CD4-positive, alpha-beta T cell (primary cell): ENCODE data around the gene DYNLL2. TPM values are rescaled to one million over a fixed set of nuclear protein-coding genes. Genes with fewer than 3 reads are reported as not detected.
A peak's percentile ranks its signal among the peaks of the same experiment; 100 is the strongest.

Experiments used
- ATAC-seq: fragments of 200-7000 bp; cut with Tn5 transposase; one replicate; pipeline ENCODE4 v1.10.0; 2022; ENCODE audit warnings: mild to moderate bottlenecking; ENCODE audit not compliant: poor library complexity
- CTCF ChIA-PET: fragments of 350-600 bp; sonication (Branson Sonifier 250); formaldehyde crosslinking; loops from one replicate; lab custom pipeline; 2021; ENCODE audit warnings: antibody characterized with exemption, inconsistent platforms; lab: Charles Lee
- POLR2A ChIA-PET: fragments of 350-600 bp; sonication (Branson Sonifier 250); formaldehyde crosslinking; loops from one replicate; lab custom pipeline; 2021; ENCODE audit warnings: antibody characterized with exemption, inconsistent platforms; lab: Charles Lee
- DNase-seq, 14 experiments: peaks; one replicate each; pipeline ENCODE4 v3.0.0-alpha.2; 2013 to 2020; ENCODE audit warnings: mixed read lengths in 2 of 14
- H3K27ac ChIP-seq, 2 donors: one replicate each; pipeline versions ENCODE4 v1.5.1 to v1.7.0; 2013; ENCODE audit warnings: low read length in 2 of 2, low read depth in 1 of 2, mild to moderate bottlenecking in 1 of 2
- H3K27me3 ChIP-seq, 2 experiments: 1 replicate in 1 of 2; 2 replicates in 1 of 2; pipeline versions ENCODE4 v1.6.1 to v1.7.0; 2013; ENCODE audit warnings: low read length in 2 of 2, control low read depth in 1 of 2, mild to moderate bottlenecking in 1 of 2, moderate library complexity in 1 of 2; ENCODE audit not compliant: insufficient read depth in 2 of 2, control insufficient read depth in 1 of 2
- H3K36me3 ChIP-seq: one replicate; pipeline ENCODE4 v1.6.1; 2013; ENCODE audit warnings: low read length, control low read depth; ENCODE audit not compliant: insufficient read depth
- H3K4me1 ChIP-seq: one replicate; pipeline ENCODE4 v1.6.1; 2013; ENCODE audit warnings: low read length, control low read depth; ENCODE audit not compliant: insufficient read depth
- H3K4me3 ChIP-seq: one replicate; pipeline ENCODE4 v1.5.1; 2013; ENCODE audit warnings: mild to moderate bottlenecking, low read length, moderate library complexity
- H3K9me3 ChIP-seq, 2 experiments: 1 replicate in 1 of 2; 2 replicates in 1 of 2; pipeline versions ENCODE4 v1.6.1 to v1.7.0; 2013; ENCODE audit warnings: low read length in 2 of 2, mild to moderate bottlenecking in 2 of 2, control low read depth in 1 of 2, moderate library complexity in 1 of 2; ENCODE audit not compliant: control insufficient read depth in 1 of 2, insufficient read depth in 1 of 2
- H3K27ac Mint-ChIP-seq: one replicate; pipeline ENCODE4 v1.8.0; 2020; ENCODE audit warnings: mixed read lengths
- H3K27me3 Mint-ChIP-seq: one replicate; pipeline ENCODE4 v1.8.0; 2021; ENCODE audit warnings: mixed read lengths
- H3K36me3 Mint-ChIP-seq: one replicate; pipeline ENCODE4 v1.8.0; 2021; ENCODE audit warnings: low read depth, mixed read lengths
- H3K4me1 Mint-ChIP-seq: one replicate; pipeline ENCODE4 v1.8.0; 2021; ENCODE audit warnings: low read depth, mixed read lengths
- H3K4me3 Mint-ChIP-seq: one replicate; pipeline ENCODE4 v1.8.0; 2020; ENCODE audit warnings: mild to moderate bottlenecking, mixed read lengths
- H3K9me3 Mint-ChIP-seq: one replicate; pipeline ENCODE4 v1.8.0; 2020; ENCODE audit warnings: mixed read lengths
- CTCF ChIP-seq: fragments of 200-600 bp; IDR thresholded peaks from one replicate; pipeline ENCODE4 v1.8.0; 2022; ENCODE audit warnings: antibody characterized with exemption, mild to moderate bottlenecking
- intact Hi-C, 2 experiments: fragments of 100-400 bp; cut with DNase I in 1 of 2; cut with micrococcal nuclease in 1 of 2; formaldehyde crosslinking; loops; one replicate each; pipeline versions ENCODE4 v1.15.1 to v1.9.0; 2023 to 2025; cut with DNase I, micrococcal nuclease
- polyA plus RNA-seq, 2 donors: library from polyadenylated mRNA; unstranded; fragments of 120-200 nt; gene quantifications; one replicate each; pipeline ENCODE4 v1.2.1, GENCODE V29; 2013
- total RNA-seq, 174 experiments: library from RNA in 2 of 174; stranded (reverse) in 2 of 174; gene quantifications; one replicate each; pipeline ENCODE4 v1.2.3 and lab custom pipeline; 2021 to 2026

DYNLL2 gene
- total RNA-seq (10 to 100 TPM; 30.9 to 32.2 TPM), total RNA-seq (lab: John Stamatoyannopoulos, UW) (48.1 to 210 (median 143) reads per million in 172 experiments)
- 44.5 TPM for polyA plus RNA-seq (2013, experiment 1 of 2)
- polyA plus RNA-seq (2013, experiment 2 of 2), result 45.6 TPM

GRCh38 chr17:58082870-58083490, at the start of gene DYNLL2:
DYNLL2 (plus strand) TSS chr17:58083419; CDS start chr17:58087091, 3,672 bp downstream.
- intact Hi-C loops, result loop anchor here in 1 of 2 experiments (1.0 to 5.0 kb wide), 4 partner anchors 76 to 996 kb away; partner anchors contain the start of genes AKAP1, MTMR4, SRSF1 and VEZF1
- CTCF ChIA-PET, result interaction anchor here (1.5 kb wide), 1 partner anchor 75 kb away, joined by 5 read pairs; the partner anchor contains the start of gene SRSF1

GRCh38 chr17:58039975-58040374, 43.2 kb upstream of the DYNLL2 start:
- H3K9me3 Mint-ChIP-seq, result no peaks in the 10 kb centered on the region
- H3K27ac Mint-ChIP-seq, result no peak overlapping the region
- intact Hi-C loops, result no loop called here
- H3K36me3 Mint-ChIP-seq, result no peaks in the 10 kb centered on the region
- H3K4me3 Mint-ChIP-seq, result no peak overlapping the region
- POLR2A ChIA-PET, result no interaction called here
- DNase-seq (no peak), ATAC-seq (no peak)
- no peak overlapping the region for H3K27ac ChIP-seq
- peaks cover 0 to 10% of the 10 kb centered on the region in 2 experiments for H3K27me3 ChIP-seq
- no peaks in the 10 kb centered on the region for H3K36me3 ChIP-seq
- H3K4me3 ChIP-seq, result no peak overlapping the region
- H3K27me3 Mint-ChIP-seq, result peaks cover 61% of the 10 kb centered on the region
- TF ChIP-seq CTCF, result no peak
- no peaks in the 10 kb centered on the region for H3K9me3 ChIP-seq
- no peaks in the 10 kb centered on the region for H3K4me1 Mint-ChIP-seq
- CTCF ChIA-PET, result no interaction called here
- H3K4me1 ChIP-seq, result no peaks in the 10 kb centered on the region

More at GRCh38 chr17:58082870-58083490, at the start of gene DYNLL2:
- H3K4me3 Mint-ChIP-seq, result peak within 1 kb of the TSS; percentile 91
- H3K9me3 Mint-ChIP-seq, result no peaks in the 10 kb centered on the region
- POLR2A ChIA-PET, result interaction anchor here (0.8 to 4.0 kb wide), 16 partner anchors 14 to 1072 kb away, joined by 3 to 62 read pairs (median 4); partner anchors contain the start of genes MKS1, MRPS23, PRR11 and SKA2
- H3K27me3 Mint-ChIP-seq, result no peaks in the 10 kb centered on the region
- TF ChIP-seq CTCF, result no peak
- peak within 1 kb of the TSS; percentile 63 to 69 for H3K27ac ChIP-seq
- peaks cover 36% of the 10 kb centered on the region for H3K4me1 Mint-ChIP-seq
- DNase-seq, result peak; percentile 81 to 94 (median 90)
- peak within 1 kb of the TSS; percentile 89 for H3K27ac Mint-ChIP-seq
- H3K4me1 ChIP-seq, result peaks cover 38% of the 10 kb centered on the region
- peaks cover 36% of the 10 kb centered on the region for H3K36me3 Mint-ChIP-seq
- no peaks in the 10 kb centered on the region for H3K9me3 ChIP-seq
- peak; percentile 78 for ATAC-seq
- peak within 1 kb of the TSS; percentile 71 for H3K4me3 ChIP-seq
- peaks cover 28% of the 10 kb centered on the region for H3K36me3 ChIP-seq
- H3K27me3 ChIP-seq, result no peaks in the 10 kb centered on the region

- TF ChIP-seq CTCF, result no peak
- Histone ChIP-seq H3K4me1 (no peaks in the 10 kb centered on the region), H3K27ac (no peak overlapping the region), H3K27me3 (peaks cover 0 to 10% of the 10 kb centered on the region in 2 experiments), H3K9me3 (no peaks in the 10 kb centered on the region), H3K4me3 (no peak overlapping the region), H3K36me3 (no peaks in the 10 kb centered on the region)
- peaks cover 61% of the 10 kb centered on the region for H3K27me3 Mint-ChIP-seq
- POLR2A ChIA-PET, result no interaction called here
- no peaks in the 10 kb centered on the region for H3K36me3 Mint-ChIP-seq
- no peaks in the 10 kb centered on the region for H3K4me1 Mint-ChIP-seq
- H3K27ac Mint-ChIP-seq, result no peak overlapping the region
- CTCF ChIA-PET, result no interaction called here
- intact Hi-C loops, result no loop called here
- ATAC-seq (no peak), DNase-seq (no peak)
- no peak overlapping the region for H3K4me3 Mint-ChIP-seq
- H3K9me3 Mint-ChIP-seq, result no peaks in the 10 kb centered on the region
These were observed 42.8 kb upstream of the DYNLL2 start for GRCh38 chr17:58040386-58040785.
